Effector memory CD4-positive, alpha-beta T cell (primary cell): ENCODE measurements around the gene CDR2.
"Not testable (repeated sequence)": the region's sequence is repeated elsewhere in the genome, so short reads cannot be mapped to it uniquely, and the experiment has no call there.

Experiments used
- DNase-seq, 3 donors: peaks; one replicate each; pipeline ENCODE4 v3.0.0-alpha.2; 2020
- H3K27ac ChIP-seq: 2 replicates; pipeline ENCODE4 v1.7.0; 2013; ENCODE audit warnings: mild to moderate bottlenecking, low read length, moderate library complexity; ENCODE audit not compliant: insufficient read depth, poor library complexity, severe bottlenecking
- H3K27me3 ChIP-seq: replicated peaks from 2 replicates; pipeline ENCODE4 v1.7.0; 2013; ENCODE audit warnings: mild to moderate bottlenecking, low read length; ENCODE audit not compliant: insufficient read depth, control insufficient read depth, poor library complexity, severe bottlenecking
- H3K36me3 ChIP-seq: 2 replicates; pipeline ENCODE4 v1.7.0; 2013; ENCODE audit warnings: mild to moderate bottlenecking, low read length, moderate library complexity; ENCODE audit not compliant: control insufficient read depth, insufficient read depth
- H3K4me1 ChIP-seq: 2 replicates; pipeline ENCODE4 v1.7.0; 2013; ENCODE audit warnings: low read length, mild to moderate bottlenecking; ENCODE audit not compliant: control insufficient read depth, insufficient read depth, poor library complexity, severe bottlenecking
- H3K4me3 ChIP-seq: 2 replicates; pipeline ENCODE4 v1.7.0; 2013; ENCODE audit warnings: low read length, low read depth, mild to moderate bottlenecking; ENCODE audit not compliant: insufficient read depth, poor library complexity, severe bottlenecking
- H3K9me3 ChIP-seq: 2 replicates; pipeline ENCODE4 v1.7.0; 2013; ENCODE audit warnings: mild to moderate bottlenecking, low read length, moderate library complexity; ENCODE audit not compliant: control insufficient read depth
- total RNA-seq, 3 donors: gene quantifications; one replicate each; lab custom pipeline; 2026; lab: John Stamatoyannopoulos, UW

Gene CDR2
- 86.1 to 126 (median 106) reads per million in 3 donors for total RNA-seq

DNA sequence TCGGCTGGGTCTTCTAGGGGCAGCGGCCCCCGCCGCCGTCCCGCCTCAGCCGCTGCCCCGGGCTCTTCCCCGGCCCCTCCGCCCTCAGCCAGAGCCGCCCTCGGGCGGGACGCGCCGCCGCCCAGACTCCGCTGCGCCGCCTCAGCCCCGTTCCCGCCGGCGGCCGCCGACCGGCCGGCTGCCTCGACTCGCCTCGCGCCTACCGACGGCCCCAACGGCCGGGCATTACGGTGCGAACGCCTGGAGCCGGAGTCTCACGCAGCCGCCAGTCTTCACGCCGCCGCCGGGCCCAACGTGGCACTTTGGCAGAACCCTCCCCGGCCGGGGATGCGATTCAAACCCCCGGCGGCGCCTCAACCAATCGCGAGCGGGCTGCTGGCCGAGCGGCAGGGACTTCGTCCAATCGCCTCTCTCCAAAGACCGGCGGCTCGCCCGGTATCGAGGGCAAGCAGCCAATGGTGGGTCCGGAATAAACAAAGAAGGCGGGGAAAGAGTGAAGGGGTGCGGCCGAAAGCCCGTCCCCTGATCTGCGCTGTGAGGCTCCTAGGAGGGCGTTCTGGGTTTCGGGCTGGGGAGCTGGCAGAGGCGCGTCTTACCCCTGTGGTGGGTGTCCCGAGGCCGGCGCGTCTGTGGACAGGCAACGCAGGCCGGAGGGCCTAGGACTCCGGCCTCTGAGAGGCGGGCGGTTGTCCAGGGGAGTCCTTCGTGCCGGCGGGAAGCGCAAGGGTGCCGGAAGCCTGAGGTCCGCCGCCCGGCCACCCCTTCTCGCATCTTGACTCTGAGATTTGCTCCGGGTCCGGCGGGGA is at the start of gene CDR2:
Gene CDR2, minus strand, starts transcription at position 309 of the 806 bp plus-strand sequence. CDS start 310 bp downstream, outside the sequence.
- no peaks in the 10 kb centered on the region for H3K27me3 ChIP-seq
- peak; percentile 95 to 98 (median 97) for DNase-seq
- peaks cover 4% of the 10 kb centered on the region for H3K36me3 ChIP-seq
- peak within 1 kb of the TSS; percentile 86 for H3K4me3 ChIP-seq
- no peaks in the 10 kb centered on the region for H3K9me3 ChIP-seq
- peaks cover 29% of the 10 kb centered on the region for H3K4me1 ChIP-seq
- H3K27ac ChIP-seq, result peak within 1 kb of the TSS; percentile 80

- no peak overlapping the region for H3K4me3 ChIP-seq
- no peak for DNase-seq
- no peak overlapping the region for H3K27ac ChIP-seq
- H3K9me3 ChIP-seq, result no peaks in the 10 kb centered on the region
- H3K4me1 ChIP-seq, result no peaks in the 10 kb centered on the region
- H3K36me3 ChIP-seq, result peaks cover 23% of the 10 kb centered on the region
- H3K27me3 ChIP-seq, result no peaks in the 10 kb centered on the region
Observed at GRCh38 chr16:22423716-22424115, 49.3 kb upstream of the CDR2 start.

DNA sequence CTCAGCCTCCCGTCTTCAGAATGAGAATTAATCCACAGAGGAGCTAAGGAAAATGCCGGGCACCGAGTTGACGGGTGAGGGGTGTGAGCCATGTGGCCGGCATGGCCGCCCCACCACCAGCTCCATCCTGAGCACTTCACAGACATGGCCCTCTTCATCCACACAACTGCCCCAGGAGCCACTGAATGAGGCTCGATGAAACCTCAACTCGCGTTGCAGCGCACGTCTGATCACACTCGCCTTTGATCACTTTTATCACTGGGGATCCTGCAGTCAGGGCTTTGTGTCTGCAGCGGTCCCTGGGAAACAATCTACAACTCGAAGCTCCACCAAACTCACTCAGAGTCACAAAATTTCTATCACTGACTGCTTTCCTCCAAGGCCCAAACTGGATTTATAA is 46.7 kb upstream of the CDR2 start:
- no peaks in the 10 kb centered on the region for H3K4me1 ChIP-seq

GRCh38 chr16:22420606-22421135 is 46.3 kb upstream of the CDR2 start:
- Histone ChIP-seq H3K27me3 (no peaks in the 10 kb centered on the region), H3K9me3 (no peaks in the 10 kb centered on the region), H3K4me1 (no peaks in the 10 kb centered on the region), H3K4me3 (no peak overlapping the region), H3K36me3 (peaks cover 7% of the 10 kb centered on the region), H3K27ac (no peak overlapping the region)
- no peak for DNase-seq

More for the DNA sequence above, 46.7 kb upstream of the CDR2 start:
- Histone ChIP-seq H3K27me3 (no peaks in the 10 kb centered on the region), H3K36me3 (peaks cover 11% of the 10 kb centered on the region), H3K4me3 (no peak overlapping the region), H3K9me3 (no peaks in the 10 kb centered on the region), H3K27ac (no peak overlapping the region)
- no peak for DNase-seq

GRCh38 chr16:22419908-22420307 is 45.5 kb upstream of the CDR2 start:
- Histone ChIP-seq H3K27ac (no peak overlapping the region), H3K36me3 (peaks cover 5% of the 10 kb centered on the region), H3K9me3 (no peaks in the 10 kb centered on the region), H3K4me1 (no peaks in the 10 kb centered on the region), H3K27me3 (no peaks in the 10 kb centered on the region), H3K4me3 (no peak overlapping the region)
- no peak for DNase-seq

DNA sequence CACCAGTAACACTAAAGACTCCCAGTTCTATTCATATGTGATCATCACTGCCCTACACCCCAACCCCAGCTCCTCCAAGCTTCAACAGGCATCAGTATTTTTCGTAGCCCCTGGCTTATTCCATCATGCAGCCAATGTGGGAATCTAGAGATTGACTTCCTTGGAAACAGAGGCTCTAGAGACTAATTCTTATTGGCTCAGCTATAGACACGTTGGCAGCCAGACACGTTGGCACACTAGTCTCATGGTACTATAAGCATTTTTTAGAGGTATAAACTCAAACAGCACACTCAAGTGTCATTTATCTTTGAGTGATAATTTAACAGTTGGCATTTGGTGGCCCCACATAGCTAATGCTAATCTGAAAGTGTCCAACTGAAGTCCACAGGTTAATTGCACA is 44.4 kb upstream of the CDR2 start:
- no peak for DNase-seq
- Histone ChIP-seq H3K4me3 (no peak overlapping the region), H3K4me1 (no peaks in the 10 kb centered on the region), H3K27ac (no peak overlapping the region), H3K9me3 (no peaks in the 10 kb centered on the region), H3K36me3 (peaks cover 5% of the 10 kb centered on the region), H3K27me3 (no peaks in the 10 kb centered on the region)

- not testable (repeated sequence) for H3K9me3 ChIP-seq, H3K36me3 ChIP-seq, H3K27me3 ChIP-seq, DNase-seq, H3K4me1 ChIP-seq, H3K27ac ChIP-seq, H3K4me3 ChIP-seq
Observed at GRCh38 chr16:22417798-22418197, 43.4 kb upstream of the CDR2 start.

- no peaks in the 10 kb centered on the region for H3K27me3 ChIP-seq
- H3K4me3 ChIP-seq, result no peak overlapping the region
- peaks cover 5% of the 10 kb centered on the region for H3K36me3 ChIP-seq
- H3K27ac ChIP-seq, result no peak overlapping the region
- H3K4me1 ChIP-seq, result no peaks in the 10 kb centered on the region
- no peaks in the 10 kb centered on the region for H3K9me3 ChIP-seq
- no peak for DNase-seq
Observed at GRCh38 chr16:22417019-22417418, 42.6 kb upstream of the CDR2 start.

DNA sequence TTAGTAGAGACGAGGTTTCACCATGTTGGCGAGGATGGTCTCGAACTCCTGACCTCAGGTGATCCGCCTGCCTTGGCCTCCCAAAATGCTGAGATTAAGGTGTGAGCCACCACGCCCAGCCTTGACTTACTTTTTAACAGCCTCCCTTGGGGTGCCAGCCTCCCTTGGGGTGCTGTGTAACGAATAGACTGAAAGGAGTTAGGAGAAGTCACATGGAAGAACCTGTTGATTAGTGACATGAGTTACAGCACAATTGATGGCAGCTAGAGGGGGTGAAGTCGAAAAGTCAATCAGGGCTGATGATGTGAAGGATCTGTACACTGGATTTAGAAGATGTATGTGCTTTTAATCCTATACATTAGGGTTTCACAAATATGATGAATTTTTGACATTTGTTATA is 39.4 kb upstream of the CDR2 start:
- Histone ChIP-seq H3K9me3 (no peaks in the 10 kb centered on the region), H3K36me3 (no peaks in the 10 kb centered on the region), H3K27ac (no peak overlapping the region), H3K27me3 (no peaks in the 10 kb centered on the region), H3K4me1 (no peaks in the 10 kb centered on the region), H3K4me3 (no peak overlapping the region)
- no peak for DNase-seq

- Histone ChIP-seq H3K27me3 (no peaks in the 10 kb centered on the region), H3K9me3 (no peaks in the 10 kb centered on the region), H3K36me3 (no peaks in the 10 kb centered on the region), H3K27ac (no peak overlapping the region), H3K4me3 (no peak overlapping the region), H3K4me1 (no peaks in the 10 kb centered on the region)
- no peak for DNase-seq
Observed at GRCh38 chr16:22407486-22407885, 33.1 kb upstream of the CDR2 start.
